ENCODE results near the gene SLC1A3. TPM values are rescaled to one million over a fixed set of nuclear protein-coding genes. Genes with fewer than 3 reads are reported as not detected.

SLC1A3 gene
- total and polyA plus RNA-seq, 2 of the 4 experiments (the other 2 are of a cell fraction): 0.27 to 1.3 TPM

GRCh38 chr5:36666274-36666673 lies 59.9 kb downstream of the SLC1A3 start:
- no peak overlapping the region for H3K56ac ChIP-seq (ENCODE audit: extremely low read depth, insufficient read depth, low read length)
- H3K4ac ChIP-seq (ENCODE audit: low read depth, low read length): no peak overlapping the region
- H3K27ac ChIP-seq (ENCODE audit: insufficient read depth, low read length): no peak overlapping the region
- no peak overlapping the region for H2BK5ac ChIP-seq (ENCODE audit: low read depth, low read length, poor library complexity, severe bottlenecking)
- no peak overlapping the region for H2AFZ ChIP-seq (replicated peaks; ENCODE audit: low read length, poor library complexity)
- no peaks in the 10 kb centered on the region for H3K27me3 ChIP-seq (ENCODE audit: control insufficient read depth, insufficient read depth, low read length)
- no peak overlapping the region for H4K8ac ChIP-seq (ENCODE audit: low read depth in 2 of 2, low read length in 2 of 2)
- TF ChIP-seq CHD1 (IDR thresholded peaks at IDR 0.05; ENCODE audit: low read depth, low read length) (no peak), RFX5 (IDR thresholded peaks at IDR 0.05; ENCODE audit: low read depth, low read length) (no peak), USF2 (IDR thresholded peaks at IDR 0.05; ENCODE audit: low read depth, low read length) (no peak), CEBPB (IDR thresholded peaks at IDR 0.05; ENCODE audit: low read depth, low read length) (no peak), MAFK (IDR thresholded peaks at IDR 0.05; ENCODE audit: low read depth, low read length) (no peak), MAZ (IDR thresholded peaks at IDR 0.05; ENCODE audit: borderline replicate concordance, low read depth, low read length) (no peak), BHLHE40 (IDR thresholded peaks at IDR 0.05; ENCODE audit: low read depth, low read length) (no peak), POLR2A (IDR thresholded peaks at IDR 0.05; ENCODE audit: low read depth, low read length) (no peak), NFE2L2 (IDR thresholded peaks at IDR 0.05; ENCODE audit: low read depth, low read length) (no peak), FOS (IDR thresholded peaks at IDR 0.05; ENCODE audit: low read depth, low read length) (no peak), MXI1 (IDR thresholded peaks at IDR 0.05; ENCODE audit: borderline replicate concordance, low read depth, low read length) (no peak), SMC3 (IDR thresholded peaks at IDR 0.05; ENCODE audit: low read depth, low read length) (no peak), CTCF (conservative IDR thresholded peaks at IDR 0.05; ENCODE audit: low read depth, low read length) (no peak), ELK1 (IDR thresholded peaks at IDR 0.05; ENCODE audit: borderline replicate concordance, low read depth, low read length) (no peak), RAD21 (IDR thresholded peaks at IDR 0.05; ENCODE audit: low read length) (no peak), RCOR1 (IDR thresholded peaks at IDR 0.05; ENCODE audit: insufficient replicate concordance, low read length) (no peak)
- no peaks in the 10 kb centered on the region for H3K36me3 ChIP-seq (ENCODE audit: control insufficient read depth, insufficient read depth, low read length)
- H3K4me2 ChIP-seq (ENCODE audit: low read depth, low read length): no peak overlapping the region
- no peak overlapping the region for H2AK5ac ChIP-seq (ENCODE audit: low read depth, low read length)
- no CpG with 5 or more reads among the region's 2 CpGs for WGBS, 2 experiments (ENCODE audit: extremely low coverage in 2 of 2, insufficient read length in 1 of 2)
- no peak overlapping the region for H3K23ac ChIP-seq (ENCODE audit: low read depth, low read length)
- POLR2A ChIA-PET (ENCODE audit: unreplicated experiment): no interaction called here
- intact Hi-C loops (cut with micrococcal nuclease): no loop called here
- no peak overlapping the region for H4K91ac ChIP-seq (ENCODE audit: insufficient read depth, low read depth, low read length)
- H3K18ac ChIP-seq (ENCODE audit: low read depth, low read length): no peak overlapping the region
- dilution Hi-C loops (cut with HindIII; ENCODE audit: low sequenced_read_pairs, unreplicated experiment): no loop called here
- no peaks in the 10 kb centered on the region for H4K20me1 ChIP-seq (ENCODE audit: insufficient read depth, low read length)
- H3K79me1 ChIP-seq (ENCODE audit: low read depth in 1 of 2, low read length in 2 of 2): no peaks in the 10 kb centered on the region
- H2AK9ac ChIP-seq (replicated peaks; ENCODE audit: low read depth, low read length, poor library complexity): no peak overlapping the region
- no peak overlapping the region for H3K4me3 ChIP-seq (ENCODE audit: insufficient read depth, low read depth, low read length)
- no peak overlapping the region for H3K9ac ChIP-seq (ENCODE audit: low read depth, low read length)
- H3K4me1 ChIP-seq (ENCODE audit: control insufficient read depth, insufficient read depth, low read length): peaks cover 3% of the 10 kb centered on the region; the same call in 1 of the 2 replicates
- no TSS peak for BruUV-seq (replicated peaks)
- no peak for DNase-seq
- H2BK120ac ChIP-seq (ENCODE audit: low read depth, low read length): no peak overlapping the region
- CTCF ChIA-PET: no interaction called here
- no peak overlapping the region for H2BK20ac ChIP-seq (ENCODE audit: low read depth, low read length)
- no peak overlapping the region for H4K5ac ChIP-seq (ENCODE audit: low read depth, low read length)
- no peak overlapping the region for H2BK15ac ChIP-seq (ENCODE audit: low read depth, low read length)
- no peak for ATAC-seq (ENCODE audit: low read depth)
- no peak overlapping the region for H3K14ac ChIP-seq (replicated peaks; ENCODE audit: low read depth, low read length)
- no peaks in the 10 kb centered on the region for H3K9me3 ChIP-seq (ENCODE audit: control insufficient read depth, insufficient read depth, low read length)
- no peaks in the 10 kb centered on the region; the same call in 1 of the 2 replicates for H3K9me1 ChIP-seq (ENCODE audit: insufficient read depth, low read length)
- in situ Hi-C loops (cut with MboI; ENCODE audit: low sequenced_read_pairs): no loop called here
